NCI-H69 (cell line): ENCODE results near the gene PTPN3.

Experiments
- DNase-seq: peaks from one replicate; lab custom pipeline; 2025; lab: John Stamatoyannopoulos, UW

Gene PTPN3

GRCh38 chr9:109421026-109421970, 76.8 kb downstream of the PTPN3 start:
- peak; percentile 57 for DNase-seq

- DNase-seq = no peak
Observed at GRCh38 chr9:109419531-109419930, 78.6 kb downstream of the PTPN3 start.

GRCh38 chr9:109418827-109419226, 79.3 kb downstream of the PTPN3 start:
- DNase-seq = no peak

- DNase-seq = no peak
Observed at GRCh38 chr9:109417585-109418544, 80.2 kb downstream of the PTPN3 start.

GRCh38 chr9:109417054-109417453, 81.1 kb downstream of the PTPN3 start:
- no peak for DNase-seq

- no peak for DNase-seq
Observed at GRCh38 chr9:109416135-109416706, 81.9 kb downstream of the PTPN3 start.

- no peak for DNase-seq
Observed at GRCh38 chr9:109414125-109414785, 83.9 kb downstream of the PTPN3 start.

GRCh38 chr9:109411798-109412352, 86.2 kb downstream of the PTPN3 start:
- DNase-seq = peak; percentile 33

GRCh38 chr9:109411069-109411761, 86.9 kb downstream of the PTPN3 start:
- no peak for DNase-seq

- peak; percentile 12 for DNase-seq
Observed at GRCh38 chr9:109409773-109410397, 88.2 kb downstream of the PTPN3 start.

GRCh38 chr9:109408759-109409462, 89.2 kb downstream of the PTPN3 start:
- DNase-seq = peak; percentile 39

GRCh38 chr9:109403766-109404320, 94.3 kb downstream of the PTPN3 start:
- no peak for DNase-seq

- DNase-seq = no peak
Observed at GRCh38 chr9:109403116-109403515, 95.0 kb downstream of the PTPN3 start.

- no peak for DNase-seq
Observed at GRCh38 chr9:109401990-109402318, 96.2 kb downstream of the PTPN3 start.

- DNase-seq = peak; percentile 85
Observed at GRCh38 chr9:109401169-109401989, 96.7 kb downstream of the PTPN3 start.

- DNase-seq = peak; percentile 65
Observed at GRCh38 chr9:109399258-109399767, 98.8 kb downstream of the PTPN3 start.

GRCh38 chr9:109391176-109391575, 106.9 kb downstream of the PTPN3 start:
- no peak for DNase-seq

GRCh38 chr9:109387856-109388255, 110.3 kb downstream of the PTPN3 start:
- no peak for DNase-seq
